Adrenal gland (tissue), 5 donors: Measurements from ENCODE around the gene TCTN3.
"Not testable (repeated sequence)": the region's sequence is repeated elsewhere in the genome, so short reads cannot be mapped to it uniquely, and the experiment has no call there.

ENCODE experiments used
- POLR2A ChIP-seq, 2 donors: fragments of 450-650 bp; IDR thresholded peaks; one replicate each; pipeline ENCODE4 v1.6.1; 2017; ENCODE audit warnings: antibody characterized with exemption in 2 of 2, mild to moderate bottlenecking in 2 of 2, moderate library complexity in 1 of 2
- TF ChIP-seq, protein P1 (sequence below), 6 experiments: fragments of 450-650 bp in 4 of 6; fragments of 200-600 bp in 2 of 6; sonication (generic) in 1 of 6; IDR thresholded peaks; 1 replicate in 5 of 6; 2 replicates in 1 of 6; pipeline versions ENCODE4 v1.5.1 to v1.8.0; 2016 to 2021; ENCODE audit warnings: antibody characterized with exemption in 6 of 6, mild to moderate bottlenecking in 2 of 6, moderate library complexity in 1 of 6
- donor health status: DM: no; HTN: no; CAD: no.

DNA sequence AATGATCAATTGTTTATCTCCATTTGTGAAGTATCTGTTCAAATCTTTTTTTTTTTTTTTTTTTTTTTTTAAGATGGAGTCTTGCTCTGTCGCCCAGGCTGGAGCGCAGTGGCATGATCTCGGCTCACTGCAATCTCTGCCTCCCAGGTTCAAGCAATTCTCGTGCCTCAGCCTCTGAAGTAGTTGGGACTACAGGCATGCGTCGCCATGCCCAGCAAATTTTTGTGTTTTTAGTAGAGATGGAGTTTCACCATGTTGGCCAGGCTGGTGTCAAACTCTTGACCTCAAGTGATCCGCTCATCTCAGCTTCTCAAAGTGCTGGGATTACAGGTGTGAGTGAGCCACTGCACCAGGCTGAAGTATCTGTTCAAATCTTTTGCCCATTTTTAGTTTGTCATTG lies 21.1 kb downstream of the TCTN3 start:
- TF ChIP-seq, protein P1, sequence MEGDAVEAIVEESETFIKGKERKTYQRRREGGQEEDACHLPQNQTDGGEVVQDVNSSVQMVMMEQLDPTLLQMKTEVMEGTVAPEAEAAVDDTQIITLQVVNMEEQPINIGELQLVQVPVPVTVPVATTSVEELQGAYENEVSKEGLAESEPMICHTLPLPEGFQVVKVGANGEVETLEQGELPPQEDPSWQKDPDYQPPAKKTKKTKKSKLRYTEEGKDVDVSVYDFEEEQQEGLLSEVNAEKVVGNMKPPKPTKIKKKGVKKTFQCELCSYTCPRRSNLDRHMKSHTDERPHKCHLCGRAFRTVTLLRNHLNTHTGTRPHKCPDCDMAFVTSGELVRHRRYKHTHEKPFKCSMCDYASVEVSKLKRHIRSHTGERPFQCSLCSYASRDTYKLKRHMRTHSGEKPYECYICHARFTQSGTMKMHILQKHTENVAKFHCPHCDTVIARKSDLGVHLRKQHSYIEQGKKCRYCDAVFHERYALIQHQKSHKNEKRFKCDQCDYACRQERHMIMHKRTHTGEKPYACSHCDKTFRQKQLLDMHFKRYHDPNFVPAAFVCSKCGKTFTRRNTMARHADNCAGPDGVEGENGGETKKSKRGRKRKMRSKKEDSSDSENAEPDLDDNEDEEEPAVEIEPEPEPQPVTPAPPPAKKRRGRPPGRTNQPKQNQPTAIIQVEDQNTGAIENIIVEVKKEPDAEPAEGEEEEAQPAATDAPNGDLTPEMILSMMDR (IDR thresholded peaks at IDR 0.05): not testable (repeated sequence)
- TF ChIP-seq POLR2A (IDR thresholded peaks at IDR 0.05): not testable (repeated sequence)
